Measurements from ENCODE around the gene MED10.
"Not testable (repeated sequence)": the region's sequence is repeated elsewhere in the genome, so short reads cannot be mapped to it uniquely, and the experiment has no call there.

Gene MED10

DNA sequence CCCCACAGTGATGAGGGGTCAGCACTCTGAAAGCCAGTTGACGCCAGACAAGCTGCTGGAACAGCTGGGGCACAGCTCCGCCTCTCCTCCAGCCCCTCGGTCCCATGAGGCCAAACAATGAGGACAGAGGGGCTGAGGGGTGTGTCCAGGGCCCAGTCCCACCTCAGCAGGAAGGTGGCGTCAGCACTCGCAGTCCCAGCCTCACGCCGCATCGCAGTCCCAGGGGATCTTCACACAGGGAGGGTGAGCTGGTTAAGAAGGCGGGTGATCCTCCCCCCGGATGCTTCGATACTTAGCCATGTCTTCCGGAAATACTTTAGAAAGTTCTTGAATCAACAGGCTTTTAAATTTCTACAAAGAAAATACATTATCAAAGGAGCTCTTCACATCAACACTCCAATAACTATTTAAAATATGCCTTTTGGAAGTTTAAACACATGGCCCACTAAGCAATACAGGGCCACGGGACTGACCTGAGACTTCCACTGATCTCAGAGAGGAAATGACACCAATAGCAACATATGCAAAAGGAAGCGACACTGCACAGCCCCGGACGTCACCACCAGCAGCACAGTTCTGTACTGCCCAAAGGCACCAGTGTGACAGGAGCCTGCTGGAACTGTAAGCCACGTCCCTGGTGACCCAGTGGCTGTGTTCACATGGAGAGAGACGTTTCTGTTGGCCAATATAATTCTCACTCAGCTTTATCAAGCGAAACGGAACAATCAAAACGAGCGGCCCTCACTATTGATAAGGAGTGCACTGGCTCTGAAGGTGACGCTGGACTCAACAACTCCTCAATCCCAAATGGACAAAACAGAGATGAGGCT, 5.9 kb downstream of the MED10 start:
- DNase-seq (ENCODE audit: low read depth): no peak

DNA sequence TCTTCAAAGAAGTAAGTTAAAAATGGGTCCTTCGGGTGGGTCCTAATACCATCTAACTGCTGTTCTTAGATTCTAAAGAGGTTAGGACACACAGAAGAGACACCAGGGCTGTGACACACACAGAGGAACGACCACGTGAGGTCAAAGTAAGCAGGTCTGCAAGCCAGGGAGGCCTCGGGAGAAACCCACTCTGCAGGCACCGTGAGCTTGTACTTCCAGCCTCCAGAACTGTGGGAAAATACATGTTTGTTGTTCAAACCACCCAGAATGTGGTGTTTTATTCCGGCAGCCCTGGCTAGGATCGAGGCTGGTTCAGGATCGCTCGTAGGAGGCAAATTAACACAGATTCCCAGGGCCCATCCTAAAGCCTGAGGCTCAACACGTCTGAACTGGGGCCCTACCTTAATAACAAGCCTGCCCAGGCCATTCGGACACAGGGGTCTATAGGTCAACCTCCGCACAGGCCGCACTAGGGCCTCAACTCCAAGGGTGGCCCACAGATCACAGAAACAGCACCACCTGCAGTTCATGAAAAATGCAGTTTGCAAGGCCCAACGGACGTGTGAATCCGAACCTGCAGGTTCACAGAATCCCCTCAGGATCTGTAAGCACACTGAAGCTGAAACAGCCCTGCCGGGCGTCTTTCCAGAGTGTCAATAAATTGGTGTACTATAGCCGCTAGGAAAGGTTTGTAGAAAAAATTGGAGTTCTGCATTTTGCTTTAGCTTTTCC, 7.1 kb downstream of the MED10 start:
- DNase-seq (ENCODE audit: low read depth): no peak

DNA sequence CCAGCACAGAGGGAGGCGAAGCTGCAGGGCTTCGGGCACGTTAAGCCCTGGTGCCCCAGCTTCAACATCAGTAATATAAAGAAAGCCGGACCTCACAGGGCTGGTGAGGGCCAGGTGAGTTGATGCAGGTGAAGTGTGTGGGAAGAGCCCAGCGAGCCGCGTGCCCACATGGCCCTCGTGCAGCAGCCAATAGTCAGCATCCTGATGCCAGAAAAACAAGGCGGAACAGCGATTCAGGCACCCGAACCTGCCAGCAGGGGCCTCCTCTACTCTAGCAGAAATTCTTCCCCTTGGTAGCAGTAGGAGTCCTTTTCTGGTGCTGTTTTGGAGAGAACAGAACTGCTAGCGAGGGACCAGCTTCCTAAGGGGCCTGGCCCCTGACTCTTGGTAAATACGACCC, 7.8 kb downstream of the MED10 start:
- no peak for DNase-seq (ENCODE audit: low read depth)

DNA sequence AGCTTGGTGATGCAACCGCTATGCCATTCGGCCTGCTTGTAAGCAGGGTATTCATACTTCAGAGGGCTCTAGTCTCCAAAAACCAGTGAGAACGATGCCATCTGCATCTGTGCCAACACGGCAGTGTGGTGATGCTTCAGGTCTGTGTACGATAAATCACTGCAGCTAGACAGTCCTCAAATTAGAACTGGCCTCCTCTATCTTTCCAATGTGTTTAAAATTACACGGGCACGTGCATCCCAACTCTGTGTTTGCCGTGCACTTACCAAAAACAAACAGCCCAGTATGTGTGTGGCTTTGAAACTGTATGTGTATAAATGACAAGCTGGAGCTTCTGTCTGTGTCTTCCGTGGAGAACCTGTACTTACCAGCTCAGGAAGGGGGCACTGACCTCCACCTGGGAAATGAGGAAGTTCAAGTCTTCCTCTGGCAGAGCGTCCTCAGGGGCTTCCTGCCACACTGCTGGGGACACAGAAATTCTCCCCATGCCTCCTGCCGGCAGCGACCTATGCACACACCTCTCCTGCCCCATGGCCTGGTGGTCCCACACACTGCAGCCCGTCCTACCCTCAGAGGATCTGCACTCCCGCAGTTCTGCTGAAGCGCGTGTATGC, 12.3 kb downstream of the MED10 start:
- DNase-seq (ENCODE audit: low read depth): no peak

DNA sequence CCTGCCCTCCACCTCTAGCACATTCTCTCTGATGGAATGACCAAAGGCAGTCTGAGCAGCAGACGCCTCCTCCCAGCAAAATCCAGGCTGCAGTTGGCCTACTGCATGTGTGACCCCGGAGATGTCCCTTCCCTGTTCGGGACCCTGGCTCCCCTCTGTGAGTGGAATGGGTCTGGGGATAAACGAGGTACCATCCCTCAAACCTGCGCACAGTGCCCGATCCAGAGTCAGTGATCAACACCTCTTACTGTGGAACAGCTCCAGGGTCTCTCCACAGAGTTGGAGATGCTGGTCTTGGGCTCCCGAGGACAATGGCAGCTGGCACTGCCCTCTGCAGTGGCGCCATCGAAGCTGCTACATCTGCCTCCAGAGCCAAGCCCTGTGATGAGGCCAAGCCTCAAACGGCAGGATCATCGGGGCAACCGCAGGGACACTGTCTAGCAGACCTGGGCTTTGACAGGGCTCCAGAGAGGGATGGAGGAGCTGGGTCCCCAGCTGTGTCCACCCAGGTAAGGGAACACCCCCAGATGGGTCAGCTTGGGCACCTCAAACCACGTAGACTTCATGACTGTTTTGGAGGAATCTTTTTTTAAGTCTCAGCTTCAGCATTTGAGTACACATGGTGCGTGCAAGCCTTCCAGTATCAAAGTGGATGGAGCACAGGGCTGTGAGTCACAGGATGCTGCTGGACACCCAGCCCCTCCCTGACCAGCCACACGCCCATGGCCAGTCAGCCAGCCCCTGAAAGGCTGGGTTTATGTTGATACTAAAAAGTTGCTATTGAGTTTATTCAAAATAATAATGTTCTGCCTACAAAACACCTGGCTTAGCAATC, 13.0 kb downstream of the MED10 start:
- DNase-seq (ENCODE audit: low read depth): no peak

DNA sequence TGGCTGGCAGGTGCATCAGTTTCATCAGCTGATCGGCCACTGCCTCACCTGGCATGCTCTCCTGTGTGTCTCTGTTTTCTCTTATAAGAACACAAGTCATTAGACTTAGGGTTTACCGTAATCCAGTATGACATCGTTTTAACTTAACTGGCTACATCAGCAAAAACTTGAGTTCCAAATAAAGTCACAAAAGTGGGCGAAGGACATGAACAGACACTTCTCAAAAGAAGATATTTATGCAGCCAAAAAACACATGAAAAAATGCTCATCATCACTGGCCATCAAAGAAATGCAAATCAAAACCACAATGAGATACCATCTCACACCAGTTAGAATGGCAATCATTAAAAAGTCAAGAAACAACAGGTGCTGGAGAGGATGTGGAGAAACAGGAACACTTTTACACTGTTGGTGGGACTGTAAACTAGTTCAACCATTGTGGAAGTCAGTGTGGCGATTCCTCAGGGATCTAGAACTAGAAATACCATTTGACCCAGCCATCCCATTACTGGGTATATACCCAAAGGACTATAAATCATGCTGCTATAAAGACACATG, 14.8 kb downstream of the MED10 start:
- DNase-seq (ENCODE audit: low read depth): not testable (repeated sequence)

DNA sequence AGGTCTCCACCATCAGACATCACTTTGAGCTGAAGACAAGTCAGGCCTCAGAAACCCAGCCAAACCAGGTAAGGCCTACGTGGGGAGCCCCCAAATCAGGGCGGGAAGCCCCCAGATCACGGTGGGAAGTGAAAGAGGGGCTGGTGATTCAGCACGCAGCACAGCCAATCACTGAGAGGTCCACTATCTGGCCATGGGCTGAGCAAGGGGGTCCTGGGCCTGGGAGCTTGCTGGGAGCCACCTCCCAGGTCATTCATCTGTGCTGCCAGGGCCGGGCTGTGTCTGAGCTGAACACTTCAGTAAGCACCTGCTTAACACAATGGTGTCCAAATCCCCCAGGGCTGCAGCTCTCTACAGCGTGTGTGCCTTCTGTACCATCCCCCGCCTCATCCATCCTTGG, 15.5 kb downstream of the MED10 start:
- no peak for DNase-seq (ENCODE audit: low read depth)

DNA sequence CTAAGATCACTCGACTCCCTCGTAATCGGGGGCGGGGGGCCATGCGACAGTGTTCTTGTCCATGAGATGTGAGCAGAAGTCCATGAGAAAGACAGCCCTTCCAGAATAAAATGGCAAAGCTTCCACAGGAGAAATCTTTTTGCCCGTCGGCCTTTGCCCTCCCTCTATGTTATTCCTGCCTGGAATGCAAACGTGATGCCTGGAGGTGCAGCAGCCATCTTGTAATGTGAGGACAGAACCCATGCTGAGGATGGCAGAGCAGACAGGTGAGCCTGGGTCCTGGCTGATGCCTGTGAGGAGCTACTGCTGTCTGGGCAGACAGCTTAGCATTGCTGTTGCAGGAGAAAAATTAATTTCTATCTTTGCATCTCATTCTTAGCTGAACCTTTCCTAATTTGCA, 17.2 kb downstream of the MED10 start:
- no peak for DNase-seq (ENCODE audit: low read depth)

DNA sequence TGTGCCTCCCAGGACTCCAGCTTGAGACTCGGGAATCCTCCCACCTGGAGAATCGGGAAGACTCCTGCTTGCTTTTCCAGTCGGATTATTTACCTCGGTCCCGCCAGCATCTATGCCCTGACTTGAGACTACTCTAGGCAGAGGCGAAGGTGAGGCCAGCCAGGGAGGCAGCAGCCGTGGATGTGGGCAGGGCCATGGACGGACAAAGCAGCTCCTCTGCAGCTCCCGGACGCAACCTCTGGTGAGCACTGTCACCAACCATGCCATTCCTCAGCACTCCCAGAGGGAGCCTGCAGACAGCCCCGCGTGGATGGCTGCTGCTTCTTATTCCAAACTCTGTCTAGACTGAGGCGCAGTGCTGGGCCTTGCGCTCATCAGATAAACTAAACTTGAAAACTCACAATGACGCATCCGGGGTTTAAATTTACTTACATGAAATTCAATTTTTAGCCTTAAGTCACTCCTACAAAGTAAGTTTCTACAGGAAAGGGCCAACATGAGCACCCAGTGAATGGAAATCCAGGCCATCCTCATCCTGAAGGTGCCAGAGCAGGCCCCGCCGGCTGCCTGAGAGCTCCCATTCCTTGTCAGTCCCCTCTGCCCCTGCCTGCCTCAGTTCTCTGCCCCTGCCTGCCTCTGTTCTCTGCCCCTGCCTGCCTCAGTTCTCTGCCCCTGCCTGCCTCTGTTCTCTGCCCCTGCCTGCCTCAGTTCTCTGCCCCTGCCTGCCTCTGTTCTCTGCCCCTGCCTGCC, 17.8 kb downstream of the MED10 start:
- DNase-seq (ENCODE audit: low read depth): no peak

DNA sequence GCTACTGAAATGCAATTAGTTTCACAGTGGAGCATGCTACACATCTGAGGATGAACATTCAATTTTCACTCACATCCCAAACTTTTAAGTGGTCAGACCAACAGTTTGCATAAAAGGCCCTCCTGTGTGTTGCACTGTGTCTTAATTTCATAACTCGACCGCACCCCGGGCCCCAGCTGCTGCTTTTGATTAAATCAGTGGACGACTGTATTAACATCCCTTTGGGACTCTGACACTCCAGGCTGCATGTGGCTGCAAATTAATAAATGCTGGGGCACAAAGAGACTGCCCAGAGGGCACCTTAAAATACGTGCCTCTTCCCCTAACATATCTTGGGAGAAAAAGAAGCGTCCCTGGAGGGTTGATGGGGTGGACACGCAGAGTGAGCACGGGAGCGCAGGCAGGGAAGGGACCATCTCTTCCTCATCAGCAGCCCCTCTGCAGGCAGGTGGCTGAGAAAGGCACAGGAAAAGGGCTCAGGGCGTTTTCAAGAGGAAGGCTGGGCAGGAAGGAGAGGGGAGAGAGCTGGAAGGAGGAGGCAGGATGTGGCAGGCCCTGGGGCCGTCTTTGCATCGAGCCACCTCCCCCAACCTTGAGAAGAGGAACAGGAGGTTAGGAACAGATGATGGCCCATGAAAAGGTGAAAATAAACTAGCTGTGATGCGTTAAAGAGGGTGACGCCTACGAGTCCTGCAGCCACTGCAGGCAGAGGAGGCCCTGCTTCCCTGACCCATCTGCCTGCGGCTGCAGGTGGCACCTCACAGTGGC, 18.6 kb downstream of the MED10 start:
- DNase-seq (ENCODE audit: low read depth): no peak

DNA sequence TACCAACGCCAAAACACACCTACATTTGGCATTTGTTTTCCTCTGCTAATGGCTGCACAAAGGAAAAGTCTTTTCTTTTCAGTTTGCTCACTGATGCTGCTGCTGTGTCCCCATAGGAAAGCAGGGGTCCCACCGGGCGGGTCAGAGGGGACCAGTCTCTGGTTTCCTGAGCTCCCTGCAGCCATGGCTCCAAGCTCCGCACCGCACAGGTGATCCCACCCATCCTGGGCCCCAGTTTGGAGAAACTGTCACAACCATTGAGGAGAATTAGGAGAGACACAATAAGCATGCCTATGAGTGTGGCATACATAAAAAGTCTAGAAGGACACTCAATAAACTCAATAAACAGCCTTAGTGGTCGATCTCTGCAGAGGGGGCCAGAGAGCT, 19.9 kb downstream of the MED10 start:
- DNase-seq (ENCODE audit: low read depth): no peak

DNA sequence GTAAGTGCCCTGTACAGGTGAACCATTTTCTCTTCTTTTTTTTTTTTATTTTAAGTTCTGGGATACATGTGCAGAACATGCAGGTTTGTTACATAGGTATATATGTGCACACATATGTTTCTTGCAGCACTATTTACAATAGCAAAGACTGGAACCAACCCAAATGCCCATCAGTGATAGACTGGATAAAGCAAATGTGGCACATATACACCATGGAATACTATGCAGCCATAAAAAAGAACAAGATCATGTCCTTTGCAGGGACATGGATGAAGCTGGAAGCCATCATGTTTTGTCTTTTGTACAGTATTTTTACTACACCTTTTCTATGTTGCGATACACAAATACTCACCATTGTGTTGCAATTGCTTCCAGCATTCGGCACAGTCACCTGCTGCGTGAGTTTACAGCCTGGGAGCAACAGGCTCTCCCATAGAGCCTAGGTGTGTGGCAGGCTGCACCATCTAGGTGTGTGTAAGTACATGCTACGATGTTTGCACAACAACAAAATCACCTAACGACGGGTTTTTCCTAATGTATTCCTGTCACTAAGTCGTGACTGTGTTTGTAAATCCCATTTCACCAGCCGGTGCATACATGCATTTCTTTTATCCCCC, 20.4 kb downstream of the MED10 start:
- not testable (repeated sequence) for DNase-seq (ENCODE audit: low read depth)

DNA sequence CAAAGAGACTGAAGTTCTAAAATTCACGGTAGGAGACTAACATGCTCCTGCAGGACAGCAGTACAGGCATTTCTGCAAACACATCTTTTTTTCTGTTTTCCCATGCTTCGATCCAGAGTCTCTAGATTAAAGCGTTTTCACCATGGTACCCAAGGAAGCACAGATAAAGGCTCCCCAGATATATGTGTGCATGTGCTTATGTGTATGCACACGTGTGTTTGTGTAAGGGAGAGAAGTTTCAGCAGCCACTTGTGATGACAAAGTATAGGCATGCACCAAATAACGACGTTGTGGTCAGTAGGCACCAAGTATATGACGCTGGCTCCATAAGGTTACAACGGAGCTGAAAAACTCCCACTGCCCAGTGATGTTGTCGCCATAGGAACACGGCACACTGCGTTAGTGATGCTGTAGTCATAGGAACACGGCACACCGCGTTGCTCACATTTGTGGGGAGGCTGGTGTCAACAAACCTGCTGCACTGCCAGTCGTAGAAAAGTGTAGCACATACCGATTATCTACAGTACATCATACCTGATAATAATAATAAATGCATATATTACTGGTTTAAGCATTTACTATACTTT, 21.7 kb downstream of the MED10 start:
- no peak for DNase-seq (ENCODE audit: low read depth)

DNA sequence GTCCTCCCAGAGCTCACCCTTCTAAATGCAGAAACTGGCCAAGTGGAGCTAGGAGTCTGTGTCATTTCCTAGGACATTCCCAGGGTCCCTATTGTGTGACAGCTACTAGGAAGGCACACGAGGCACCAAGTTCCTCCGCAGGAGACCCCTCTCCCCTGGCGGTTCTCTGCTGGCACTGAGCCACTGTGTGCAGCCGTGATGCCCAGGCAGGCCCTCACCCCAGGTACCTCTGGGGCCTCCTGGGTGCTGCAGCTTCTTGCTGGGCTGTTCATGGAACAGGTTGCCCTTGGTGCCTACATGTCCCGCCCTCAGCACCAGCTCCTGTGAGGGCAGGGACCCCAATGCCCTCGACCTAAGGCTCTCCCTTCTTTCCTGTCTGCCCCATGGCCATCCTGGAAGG, 23.1 kb downstream of the MED10 start:
- no peak for DNase-seq (ENCODE audit: low read depth)

DNA sequence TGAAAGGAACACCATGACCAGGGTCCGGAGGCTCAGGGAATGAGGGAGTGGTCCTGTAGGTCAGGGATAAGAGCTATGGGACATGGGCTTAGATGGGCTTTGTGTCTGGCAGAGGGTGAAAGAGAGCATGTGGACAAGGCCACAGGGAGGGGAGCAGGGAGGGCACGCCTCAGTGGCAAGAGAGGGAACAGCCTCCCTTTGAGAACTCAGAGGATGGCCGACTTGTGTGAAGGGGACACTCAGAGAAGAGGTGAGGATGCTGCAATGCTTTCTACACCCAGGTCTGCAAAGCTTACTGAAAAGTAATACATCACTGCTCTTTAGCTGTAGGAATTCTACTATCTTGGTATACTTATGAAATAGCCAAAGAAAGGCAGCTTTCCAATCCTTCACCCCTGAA, 23.5 kb downstream of the MED10 start:
- no peak for DNase-seq (ENCODE audit: low read depth)

DNA sequence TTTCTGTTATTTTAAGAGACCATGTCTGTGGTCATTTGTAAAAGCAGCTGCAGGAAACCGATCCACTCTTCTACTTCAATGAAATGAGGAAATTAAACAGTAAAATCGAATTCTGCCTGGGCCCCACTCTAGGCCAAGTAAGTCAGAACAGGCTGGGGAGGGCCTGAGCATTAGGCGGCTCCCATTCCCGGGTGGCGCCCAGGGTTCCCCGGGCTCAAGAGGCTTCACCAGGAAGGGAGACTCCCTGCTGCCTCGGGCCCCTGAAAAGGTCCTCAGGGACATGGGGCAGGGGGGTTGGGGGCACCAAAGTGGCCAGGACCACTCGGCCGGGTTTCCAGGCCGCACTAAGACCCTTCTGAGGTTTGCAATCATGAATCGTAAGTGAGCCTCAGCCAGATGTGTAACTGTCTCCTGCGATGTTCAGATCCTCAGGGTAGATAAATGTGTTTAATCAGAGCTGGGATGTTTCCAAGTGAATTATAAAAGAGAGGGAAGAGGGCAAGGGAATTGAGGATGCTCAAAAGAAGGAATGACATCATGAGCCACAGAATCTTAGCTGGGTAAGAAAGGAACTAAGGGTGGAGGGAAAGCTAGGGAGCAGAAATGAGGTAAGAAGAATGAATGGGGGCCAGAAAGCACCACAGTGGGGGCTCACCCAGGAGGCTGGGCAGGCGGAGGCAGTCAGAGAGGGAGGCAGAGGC, 24.6 kb downstream of the MED10 start:
- no peak for DNase-seq (ENCODE audit: low read depth)

DNA sequence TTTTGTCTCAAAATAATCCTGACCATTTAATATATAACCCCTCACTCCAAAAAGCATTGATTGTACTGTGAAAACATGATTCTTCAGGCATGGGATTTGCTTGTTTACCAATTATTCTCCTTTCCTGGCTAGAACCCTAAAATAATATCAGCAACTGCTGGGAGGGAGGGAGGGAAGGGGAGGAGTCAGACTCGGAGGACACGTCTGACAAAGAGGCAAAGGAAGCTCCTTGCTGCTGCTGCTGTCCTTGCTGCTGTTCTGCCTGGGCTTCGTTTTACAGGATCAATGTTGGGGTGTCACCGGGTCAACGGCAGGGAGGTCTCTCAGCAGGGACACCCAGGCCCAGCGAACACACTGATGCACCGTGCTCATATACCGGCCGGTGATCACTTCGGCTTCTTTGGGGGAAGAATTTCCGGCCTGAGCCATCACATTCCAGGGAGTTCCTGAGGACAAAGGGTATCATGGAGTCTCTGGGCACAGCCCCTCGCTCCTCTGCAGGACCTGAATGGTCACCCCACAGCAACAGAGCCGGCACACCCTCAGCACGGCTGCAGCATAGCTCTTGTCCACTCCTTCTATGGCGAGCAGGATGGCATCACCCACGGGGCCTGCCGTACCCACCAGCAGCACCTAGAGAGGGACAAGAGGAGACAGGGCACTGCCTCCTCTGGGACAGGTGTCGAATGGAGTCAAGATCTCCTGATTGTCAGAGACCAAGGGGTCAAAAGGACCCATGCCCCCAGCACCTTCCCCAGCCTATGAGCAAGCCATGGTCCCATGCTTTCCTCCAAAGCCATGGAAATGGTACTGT, 27.9 kb downstream of the MED10 start:
- DNase-seq (ENCODE audit: low read depth): no peak

DNA sequence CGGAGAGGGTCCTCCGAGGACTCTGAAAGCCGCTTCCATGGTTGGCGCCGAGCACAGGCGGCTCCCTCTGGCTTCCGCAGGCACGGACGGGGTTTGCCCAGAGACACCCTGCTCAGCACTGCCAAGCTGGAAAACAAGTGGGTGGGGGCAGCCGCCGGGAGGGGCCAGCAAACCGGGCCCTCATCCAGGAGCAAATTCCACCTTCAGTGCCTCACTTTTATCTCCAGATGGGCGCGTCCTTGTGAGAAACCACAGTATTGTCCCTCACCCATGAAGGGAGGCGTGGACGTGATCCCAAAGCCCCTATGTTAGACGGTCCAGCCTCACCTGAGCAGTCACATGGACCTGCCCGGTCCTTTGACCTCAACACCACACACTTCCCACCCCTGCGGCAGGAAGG, 29.0 kb downstream of the MED10 start:
- no peak for DNase-seq (ENCODE audit: low read depth)
